HepG2 (cell line): Measurements from ENCODE around the gene SMPD1. TPM values are rescaled to one million over a fixed set of nuclear protein-coding genes. Genes with fewer than 3 reads are reported as not detected.

Experiments used
- ATAC-seq: fragments of 200-7000 bp; cut with Tn5 transposase; 3 replicates; pipeline ENCODE4 v1.9.1; 2020; ENCODE audit warnings: mild to moderate bottlenecking, moderate library complexity
- BruUV-seq: library from RNA; stranded (reverse); fragments of 400-500 nt; replicated peaks from 2 replicates; lab custom pipeline; 2021; lab: Mats Ljungman, UMichigan
- CTCF ChIA-PET: fragments of 300-600 bp; formaldehyde crosslinking; extraction: SDS; loops from one replicate; lab custom pipeline; 2021; ENCODE audit warnings: low total read pairs, inconsistent platforms, low intra/inter-chr PET ratio; lab: Yijun Ruan, JAX
- POLR2A ChIA-PET: fragments of 350-600 bp; sonication (Branson Sonifier 250); formaldehyde crosslinking; loops from one replicate; lab custom pipeline; 2020; ENCODE audit warnings: antibody characterized with exemption, inconsistent platforms; lab: Yijun Ruan, JAX
- DNase-seq: peaks from one replicate; pipeline ENCODE4 v3.0.0-alpha.2; 2015; ENCODE audit warnings: low spot score
- FAIRE-seq: peaks from 3 replicates; lab custom pipeline; 2011; peaks lifted over from hg19 to GRCh38; lab: Jason Lieb, UNC
- H2AFZ ChIP-seq: one replicate; pipeline ENCODE4 v1.6.1; 2011; ENCODE audit warnings: low read length, inconsistent platforms
- H3K27ac ChIP-seq: fragments of 300-600 bp; 3 replicates; pipeline ENCODE4 v1.8.0; 2011; ENCODE audit warnings: mixed run types, mild to moderate bottlenecking, mixed read lengths, low read length, inconsistent platforms; ENCODE audit not compliant: insufficient read depth; ENCODE audit errors: extremely low read length
- H3K27me3 ChIP-seq, 2 experiments: fragments of 200-600 bp in 1 of 2; 2 replicates in 1 of 2; 3 replicates in 1 of 2; pipeline versions ENCODE4 v1.6.0 to v1.8.0; 2011; ENCODE audit warnings: low read length in 2 of 2, mild to moderate bottlenecking in 2 of 2, moderate library complexity in 2 of 2, inconsistent platforms in 1 of 2; ENCODE audit not compliant: insufficient read depth in 2 of 2, control insufficient read depth in 1 of 2
- H3K36me3 ChIP-seq, 2 experiments: fragments of 200-600 bp in 1 of 2; replicated peaks in 1 of 2; 2 replicates in 1 of 2; 3 replicates in 1 of 2; pipeline versions ENCODE4 v1.5.1 to v1.8.0; 2011; ENCODE audit warnings: low read length in 2 of 2, inconsistent platforms in 1 of 2; ENCODE audit not compliant: insufficient read depth in 2 of 2, control insufficient read depth in 1 of 2
- H3K4me1 ChIP-seq: 2 replicates; pipeline ENCODE4 v1.5.1; 2012; ENCODE audit warnings: low read length, inconsistent platforms; ENCODE audit not compliant: insufficient read depth
- H3K4me2 ChIP-seq: 2 replicates; pipeline ENCODE4 v1.6.0; 2011; ENCODE audit warnings: low read depth, low read length, inconsistent platforms
- H3K4me3 ChIP-seq, 3 experiments: fragments of 200-600 bp in 1 of 3; sonication (generic), shearing (Covaris generic) in 1 of 3; replicated peaks in 1 of 3; 2 replicates each; pipeline ENCODE4 v1.5.1; 2011 to 2016; ENCODE audit warnings: low read length in 3 of 3, inconsistent platforms in 2 of 3, low read depth in 2 of 3, mild to moderate bottlenecking in 2 of 3, control low read depth in 1 of 3, mixed read lengths in 1 of 3; ENCODE audit not compliant: insufficient read depth in 1 of 3
- H3K79me2 ChIP-seq: one replicate; pipeline ENCODE4 v1.6.1; 2011; ENCODE audit warnings: low read length, inconsistent platforms; ENCODE audit not compliant: insufficient read depth
- H3K9ac ChIP-seq: 2 replicates; pipeline ENCODE4 v1.6.0; 2011; ENCODE audit warnings: mild to moderate bottlenecking, low read depth, low read length, inconsistent platforms; ENCODE audit not compliant: insufficient read depth
- H3K9me3 ChIP-seq: 2 replicates; pipeline ENCODE4 v1.5.1; 2012; ENCODE audit warnings: mild to moderate bottlenecking, low read length
- H4K20me1 ChIP-seq: 2 replicates; pipeline ENCODE4 v1.6.0; 2011; ENCODE audit warnings: inconsistent platforms, mild to moderate bottlenecking, low read length, moderate library complexity; ENCODE audit not compliant: insufficient read depth
- ASH2L ChIP-seq: fragments of 300-600, 200-600 bp; sonication (generic); IDR thresholded peaks from 2 replicates; pipeline ENCODE4 v1.7.0; 2017; ENCODE audit warnings: low read depth, mild to moderate bottlenecking, moderate library complexity, mixed read lengths, low read length; ENCODE audit not compliant: insufficient read length
- DDIT3 ChIP-seq: sonication (generic); formaldehyde crosslinking; IDR thresholded peaks from 2 replicates; pipeline ENCODE4 v1.4.0; 2020; ENCODE audit warnings: mild to moderate bottlenecking, missing genetic modification reagents
- GATA4 ChIP-seq: sonication (generic); IDR thresholded peaks from 2 replicates; pipeline ENCODE4 v1.6.1; 2016; ENCODE audit warnings: antibody characterized with exemption, low read depth, borderline replicate concordance
- HHEX ChIP-seq: IDR thresholded peaks from 2 replicates; pipeline ENCODE4 v1.6.1; 2016; ENCODE audit warnings: control low read depth
- HMG20B ChIP-seq: conservative IDR thresholded peaks from 2 replicates; pipeline ENCODE4 v1.6.1; 2016; ENCODE audit warnings: missing genetic modification reagents, missing compliant biosample characterization
- KMT2A ChIP-seq: sonication (generic); formaldehyde crosslinking; IDR thresholded peaks from 2 replicates; pipeline ENCODE4 v1.4.0; 2020; ENCODE audit warnings: missing genetic modification reagents
- NCOA1 ChIP-seq: sonication (generic); formaldehyde crosslinking; IDR thresholded peaks from 2 replicates; pipeline ENCODE4 v1.9.0; 2021; ENCODE audit warnings: missing genetic modification reagents
- STAG1 ChIP-seq: sonication (generic); formaldehyde crosslinking; IDR thresholded peaks from 2 replicates; pipeline ENCODE4 v1.4.0; 2020; ENCODE audit warnings: missing genetic modification reagents
- ZBTB25 ChIP-seq: IDR thresholded peaks from 2 replicates; pipeline ENCODE4 v1.6.1; 2018; ENCODE audit warnings: missing genetic modification reagents
- ZFP37 ChIP-seq: sonication (generic); formaldehyde crosslinking; IDR thresholded peaks from 2 replicates; pipeline ENCODE4 v1.4.0; 2020; ENCODE audit warnings: missing genetic modification reagents, borderline replicate concordance
- ZHX2 ChIP-seq, 2 experiments: sonication (generic) in 1 of 2; formaldehyde crosslinking in 1 of 2; IDR thresholded peaks; 2 replicates each; pipeline versions ENCODE4 v1.6.1 to v1.9.0; 2014 to 2022; ENCODE audit warnings: antibody characterized with exemption in 1 of 2, borderline replicate concordance in 1 of 2, inconsistent platforms in 1 of 2, low read depth in 1 of 2, missing genetic modification reagents in 1 of 2
- ZNF589 ChIP-seq: sonication (generic); formaldehyde crosslinking; conservative IDR thresholded peaks from 2 replicates; pipeline ENCODE4 v1.8.0; 2022; ENCODE audit warnings: mild to moderate bottlenecking, moderate library complexity, missing genetic modification reagents
- ZSCAN29 ChIP-seq: sonication (generic); formaldehyde crosslinking; conservative IDR thresholded peaks from 2 replicates; pipeline ENCODE4 v1.4.0; 2020; ENCODE audit warnings: mild to moderate bottlenecking, missing genetic modification reagents
- ZSCAN5A ChIP-seq: sonication (generic); formaldehyde crosslinking; IDR thresholded peaks from 2 replicates; pipeline ENCODE4 v1.8.0; 2022; ENCODE audit warnings: mild to moderate bottlenecking, missing genetic modification reagents, borderline replicate concordance
- WGBS: methylation state at CpG from one replicate; pipeline ENCODE4 v1.1.6; 2017; ENCODE audit warnings: low lambda C conversion rate; 5-methylcytosine and 5-hydroxymethylcytosine counted together
- in situ Hi-C: cut with HindIII; loops from 2 replicates; pipeline ENCODE4 v1.10.0; 2017; ENCODE audit warnings: low pct_unique_long_range_greater_than_20kb; ENCODE audit not compliant: extremely low pct_ligation_motif_present
- intact Hi-C: fragments of 100-400 bp; cut with micrococcal nuclease; formaldehyde crosslinking; loops from one replicate; pipeline ENCODE4 v1.10.0; 2022; ENCODE audit not compliant: unreplicated experiment
- polyA plus RNA-seq, 8 experiments: library from polyadenylated mRNA; depleted of rRNA in 3 of 8; stranded (reverse) in 7 of 8; unstranded in 1 of 8; fragments of >200 nt; fragmentation: Illumina TruSeq in 4 of 8; extraction: Trizol in 4 of 8; gene quantifications; 2 replicates each; pipeline versions ENCODE4 v1.2.1 to v1.2.3, GENCODE V29; 2011 to 2016; ENCODE audit warnings: low read depth in 4 of 8, missing spikeins in 1 of 8, mixed read lengths in 1 of 8; ENCODE audit not compliant: insufficient read depth in 1 of 8
- total RNA-seq, 5 experiments: library from RNA; depleted of rRNA; stranded (reverse); fragments of >200 nt; fragmentation: Illumina TruSeq; extraction: Trizol; gene quantifications; 2 replicates each; pipeline ENCODE4 v1.2.3, GENCODE V29; 2016; ENCODE audit warnings: low read depth in 1 of 5

SMPD1 gene
- total and polyA plus RNA-seq, 2 of the 13 experiments (the other 11 are each of a cell fraction or from before 2014, with no cell fraction given): 6.3 to 8.4 TPM

- POLR2A ChIA-PET: no interaction called here
- intact Hi-C loops: no loop called here
- no peak for TF ChIP-seq GATA4
- TF ChIP-seq ZFP37 (CRISPR knock-in tag): no peak
- TF ChIP-seq ZNF589 (CRISPR knock-in tag): no peak
- TF ChIP-seq ZBTB25: no peak
- TF ChIP-seq DDIT3 (CRISPR knock-in tag): no peak
- no peak for TF ChIP-seq ZSCAN29 (CRISPR knock-in tag)
- TF ChIP-seq ZSCAN5A (CRISPR knock-in tag): no peak
- TF ChIP-seq ZHX2 (IDR thresholded peaks at IDR 0.05; ENCODE audit: low read depth): no peak
- TF ChIP-seq ZHX2 (CRISPR knock-in tag; IDR thresholded peaks at IDR 0.05; ENCODE audit: borderline replicate concordance): no peak
- TF ChIP-seq ASH2L: no peak
- TF ChIP-seq KMT2A (CRISPR knock-in tag): no peak
- TF ChIP-seq HHEX (CRISPR knock-in tag): no peak
- no peak for TF ChIP-seq STAG1 (CRISPR knock-in tag)
- no peak for TF ChIP-seq HMG20B (CRISPR knock-in tag)
- no peak for TF ChIP-seq NCOA1 (CRISPR knock-in tag)
Measured at GRCh38 chr11:6437423-6437822, 47.1 kb downstream of the SMPD1 start.

More at GRCh38 chr11:6437423-6437822, 47.1 kb downstream of the SMPD1 start:
- no peaks in the 10 kb centered on the region for H3K36me3 ChIP-seq
- CTCF ChIA-PET: no interaction called here
- H3K27me3 ChIP-seq: no peaks in the 10 kb centered on the region
- H2AFZ ChIP-seq: no peak overlapping the region
- FAIRE-seq (no peak), DNase-seq (no peak), ATAC-seq (no peak)
- H3K9me3 ChIP-seq: no peaks in the 10 kb centered on the region
- no peaks in the 10 kb centered on the region for H3K79me2 ChIP-seq
- no peak overlapping the region for H3K27ac ChIP-seq
- H3K4me2 ChIP-seq: no peak overlapping the region
- no peaks in the 10 kb centered on the region for H4K20me1 ChIP-seq
- no TSS peak for BruUV-seq
- peaks cover 49% of the 10 kb centered on the region for H3K4me1 ChIP-seq
- in situ Hi-C loops: no loop called here
- WGBS: 92% methylated on average over 12 of the region's 12 CpGs
- H3K9ac ChIP-seq: no peak overlapping the region
- no peak overlapping the region for H3K4me3 ChIP-seq
